ENCODE results near the gene ZNF487.
"Not testable (repeated sequence)": the region's sequence is repeated elsewhere in the genome, so short reads cannot be mapped to it uniquely, and the experiment has no call there.

Gene ZNF487

GRCh38 chr10:43436291-43437140 lies at the start of gene ZNF487:
ZNF487 (plus strand) TSS chr10:43437111; CDS start chr10:43475814, 38,703 bp downstream.
- DNase-seq (ENCODE audit: low read depth) = peak; percentile 90

- no peak for DNase-seq (ENCODE audit: low read depth)
Measured at GRCh38 chr10:43387678-43388032, 49.3 kb upstream of the ZNF487 start.

GRCh38 chr10:43389867-43390266 lies 47.0 kb upstream of the ZNF487 start:
- DNase-seq (ENCODE audit: low read depth) = no peak

- DNase-seq (ENCODE audit: low read depth) = no peak
Measured at GRCh38 chr10:43390333-43390732, 46.6 kb upstream of the ZNF487 start.

GRCh38 chr10:43390759-43391158 lies 46.2 kb upstream of the ZNF487 start:
- DNase-seq (ENCODE audit: low read depth) = peak; percentile 49

- DNase-seq (ENCODE audit: low read depth) = no peak
Measured at GRCh38 chr10:43391496-43391895, 45.4 kb upstream of the ZNF487 start.

GRCh38 chr10:43392748-43393147 lies 44.2 kb upstream of the ZNF487 start:
- no peak for DNase-seq (ENCODE audit: low read depth)

GRCh38 chr10:43393186-43393585 lies 43.7 kb upstream of the ZNF487 start:
- DNase-seq (ENCODE audit: low read depth) = not testable (repeated sequence)

- no peak for DNase-seq (ENCODE audit: low read depth)
Measured at GRCh38 chr10:43393606-43394360, 43.1 kb upstream of the ZNF487 start.

GRCh38 chr10:43394868-43395267 lies 42.0 kb upstream of the ZNF487 start:
- no peak for DNase-seq (ENCODE audit: low read depth)

GRCh38 chr10:43395571-43396060 lies 41.3 kb upstream of the ZNF487 start:
- peak; percentile 38 for DNase-seq (ENCODE audit: low read depth)

GRCh38 chr10:43396061-43396927 lies 40.6 kb upstream of the ZNF487 start:
- DNase-seq (ENCODE audit: low read depth) = peak; percentile 78

- peak; percentile 67 for DNase-seq (ENCODE audit: low read depth)
Measured at GRCh38 chr10:43396928-43397624, 39.8 kb upstream of the ZNF487 start.

- no peak for DNase-seq (ENCODE audit: low read depth)
Measured at GRCh38 chr10:43398939-43399319, 38.0 kb upstream of the ZNF487 start.

GRCh38 chr10:43399320-43400310 lies 37.3 kb upstream of the ZNF487 start:
- peak; percentile 70 for DNase-seq (ENCODE audit: low read depth)

GRCh38 chr10:43401627-43402026 lies 35.3 kb upstream of the ZNF487 start:
- DNase-seq (ENCODE audit: low read depth) = no peak

- no peak for DNase-seq (ENCODE audit: low read depth)
Measured at GRCh38 chr10:43402176-43402575, 34.7 kb upstream of the ZNF487 start.

- DNase-seq (ENCODE audit: low read depth) = no peak
Measured at GRCh38 chr10:43402880-43403452, 33.9 kb upstream of the ZNF487 start.

GRCh38 chr10:43403911-43404703 lies 32.8 kb upstream of the ZNF487 start:
- DNase-seq (ENCODE audit: low read depth) = no peak
